CD14-positive monocyte (primary cell): ENCODE measurements around the gene LIMK2. TPM values are rescaled to one million over a fixed set of nuclear protein-coding genes. Genes with fewer than 3 reads are reported as not detected.

ENCODE experiments used
- DNase-seq, 3 donors: peaks; one replicate each; pipeline ENCODE4 v3.0.0-alpha.2; 2011 to 2022
- H2AFZ ChIP-seq: 2 replicates; pipeline ENCODE4 v1.6.0; 2012; ENCODE audit warnings: mild to moderate bottlenecking, low read depth, low read length, inconsistent platforms; ENCODE audit not compliant: insufficient read depth, poor library complexity, severe bottlenecking
- H3K27ac ChIP-seq, 2 donors: 1 replicate in 1 of 2; 2 replicates in 1 of 2; pipeline ENCODE4 v1.5.1; 2012 to 2013; ENCODE audit warnings: low read length in 2 of 2, control low read depth in 1 of 2, inconsistent platforms in 1 of 2, low read depth in 1 of 2, mild to moderate bottlenecking in 1 of 2
- H3K27me3 ChIP-seq, 2 donors: one replicate each; pipeline versions ENCODE4 v1.6.0 to v1.6.1; 2011 to 2013; ENCODE audit warnings: low read length in 2 of 2; ENCODE audit not compliant: control insufficient read depth in 2 of 2, insufficient read depth in 2 of 2
- H3K36me3 ChIP-seq, 2 donors: replicated peaks in 1 of 2; 1 replicate in 1 of 2; 2 replicates in 1 of 2; pipeline versions ENCODE4 v1.5.1 to v1.6.1; 2012 to 2013; ENCODE audit warnings: low read length in 2 of 2, control low read depth in 1 of 2, inconsistent platforms in 1 of 2, mild to moderate bottlenecking in 1 of 2; ENCODE audit not compliant: insufficient read depth in 2 of 2, control insufficient read depth in 1 of 2
- H3K4me1 ChIP-seq, 2 donors: 1 replicate in 1 of 2; 2 replicates in 1 of 2; pipeline versions ENCODE4 v1.5.1 to v1.6.1; 2012 to 2013; ENCODE audit warnings: low read length in 2 of 2, control low read depth in 1 of 2, inconsistent platforms in 1 of 2, mild to moderate bottlenecking in 1 of 2, moderate library complexity in 1 of 2; ENCODE audit not compliant: insufficient read depth in 2 of 2, control insufficient read depth in 1 of 2
- H3K4me2 ChIP-seq: replicated peaks from 2 replicates; pipeline ENCODE3; 2012; ENCODE audit warnings: low read length, moderate library complexity, mild to moderate bottlenecking; ENCODE audit not compliant: poor library complexity, severe bottlenecking; ENCODE audit errors: extremely low read depth
- H3K4me3 ChIP-seq, 3 experiments: fragments of 200-600 bp in 1 of 3; sonication (generic) in 1 of 3; replicated peaks in 1 of 3; 1 replicate in 2 of 3; 2 replicates in 1 of 3; pipeline ENCODE4 v1.5.1; 2011 to 2013; ENCODE audit warnings: low read length in 3 of 3, mild to moderate bottlenecking in 3 of 3, control low read depth in 2 of 3, low read depth in 2 of 3, inconsistent platforms in 1 of 3, moderate library complexity in 1 of 3
- H3K79me2 ChIP-seq: 2 replicates; pipeline ENCODE4 v1.6.0; 2012; ENCODE audit warnings: mild to moderate bottlenecking, control low read depth, inconsistent platforms, low read length, moderate library complexity; ENCODE audit not compliant: insufficient read depth
- H3K9ac ChIP-seq: 2 replicates; pipeline ENCODE4 v1.6.0; 2017; ENCODE audit warnings: low read length, mild to moderate bottlenecking; ENCODE audit not compliant: insufficient read depth, poor library complexity, severe bottlenecking
- H3K9me3 ChIP-seq, 2 donors: replicated peaks in 1 of 2; 1 replicate in 1 of 2; 2 replicates in 1 of 2; pipeline versions ENCODE4 v1.5.1 to v1.6.1; 2012 to 2013; ENCODE audit warnings: low read length in 2 of 2, control low read depth in 1 of 2; ENCODE audit not compliant: control insufficient read depth in 1 of 2, insufficient read depth in 1 of 2
- H4K20me1 ChIP-seq: 2 replicates; pipeline ENCODE4 v1.6.0; 2012; ENCODE audit warnings: mild to moderate bottlenecking, low read length, control low read depth, moderate library complexity; ENCODE audit not compliant: insufficient read depth
- H3K27ac Mint-ChIP-seq, 7 donors: one replicate each; pipeline ENCODE4 v1.8.0; 2020; ENCODE audit warnings: mild to moderate bottlenecking in 7 of 7, mixed read lengths in 7 of 7, moderate library complexity in 6 of 7, inconsistent platforms in 2 of 7
- H3K27me3 Mint-ChIP-seq, 3 donors: one replicate each; pipeline ENCODE4 v1.8.0; 2021 to 2022; ENCODE audit warnings: low read depth in 3 of 3, mild to moderate bottlenecking in 3 of 3, mixed read lengths in 3 of 3, moderate library complexity in 3 of 3, inconsistent platforms in 1 of 3
- H3K36me3 Mint-ChIP-seq, 2 donors: one replicate each; pipeline ENCODE4 v1.8.0; 2020; ENCODE audit warnings: mixed read lengths in 2 of 2, inconsistent platforms in 1 of 2, mild to moderate bottlenecking in 1 of 2
- H3K4me1 Mint-ChIP-seq: one replicate; pipeline ENCODE4 v1.8.0; 2020; ENCODE audit warnings: mild to moderate bottlenecking, mixed read lengths
- H3K4me3 Mint-ChIP-seq, 2 donors: one replicate each; pipeline ENCODE4 v1.8.0; 2020; ENCODE audit warnings: mild to moderate bottlenecking in 2 of 2, mixed read lengths in 2 of 2, moderate library complexity in 1 of 2
- H3K9me3 Mint-ChIP-seq, 7 donors: one replicate each; pipeline ENCODE4 v1.8.0; 2020 to 2022; ENCODE audit warnings: mixed read lengths in 7 of 7, mild to moderate bottlenecking in 6 of 7, moderate library complexity in 6 of 7, inconsistent platforms in 2 of 7
- CTCF ChIP-seq: fragments of 200-600 bp; IDR thresholded peaks from one replicate; pipeline ENCODE4 v1.8.0; 2022; ENCODE audit warnings: antibody characterized with exemption, mild to moderate bottlenecking
- WGBS: methylation state at CpG from one replicate; pipeline ENCODE4 v1.1.5; 2013; ENCODE audit warnings: missing lambda C conversion rate; ENCODE audit not compliant: insufficient coverage; 5-methylcytosine and 5-hydroxymethylcytosine counted together
- intact Hi-C, 2 donors: fragments of 100-400 bp; cut with micrococcal nuclease; formaldehyde crosslinking; loops; one replicate each; pipeline versions ENCODE4 v1.15.0 to v1.15.1; 2023
- polyA plus RNA-seq, 3 donors: library from polyadenylated mRNA; depleted of rRNA in 1 of 3; unstranded in 2 of 3; stranded (reverse) in 1 of 3; fragments of 300-500 nt in 2 of 3; fragments of >200 nt in 1 of 3; fragmentation: Illumina TruSeq in 2 of 3; gene quantifications; 1 replicate in 2 of 3; 2 replicates in 1 of 3; pipeline ENCODE4 v1.2.3, GENCODE V29; 2012 to 2021

The LIMK2 gene
- polyA plus RNA-seq, 3 donors: 5.5 to 14.2 (median 10.1) TPM

- H3K4me1 ChIP-seq: peaks cover 5 to 6% of the 10 kb centered on the region in 2 donors
- H3K4me3 ChIP-seq: no peak overlapping the region
- no peak for DNase-seq
- Mint-ChIP-seq H3K9me3 (no peaks in the 10 kb centered on the region), H3K4me1 (peaks cover 7% of the 10 kb centered on the region), H3K36me3 (peaks cover 80 to 90% of the 10 kb centered on the region in 2 donors), H3K27ac (peak overlapping the region in 2 of 7 donors; percentile 3 to 54), H3K27me3 (peaks cover 0 to 2% (median 2%) of the 10 kb centered on the region in 3 donors), H3K4me3 (no peak overlapping the region)
- no peaks in the 10 kb centered on the region for H4K20me1 ChIP-seq
- no peak overlapping the region for H3K9ac ChIP-seq
- TF ChIP-seq CTCF: no peak
- peak overlapping the region in 1 of 2 donors; percentile 1 for H3K27ac ChIP-seq
- no peaks in the 10 kb centered on the region for H3K79me2 ChIP-seq
- no peak overlapping the region for H3K4me2 ChIP-seq
- no peaks in the 10 kb centered on the region for H3K27me3 ChIP-seq
- no peak overlapping the region for H2AFZ ChIP-seq
- intact Hi-C loops: loop anchor here (5.0 to 10.0 kb wide), 4 partner anchors 59 to 506 kb away; partner anchors contain the start of genes LIMK2 (in 1 of the 2) and SELENOM (in 1 of the 2)
- H3K36me3 ChIP-seq: peaks cover 71 to 96% of the 10 kb centered on the region in 2 donors
- WGBS: 97% methylated on average over 3 of the region's 4 CpGs
- H3K9me3 ChIP-seq: no peaks in the 10 kb centered on the region
Observed at GRCh38 chr22:31271026-31271425, 58.9 kb downstream of the LIMK2 start.

- Mint-ChIP-seq H3K4me3 (no peak overlapping the region), H3K27ac (peak overlapping the region in 3 of 7 donors; percentile 31 to 59 (median 56)), H3K36me3 (peaks cover 78 to 88% of the 10 kb centered on the region in 2 donors), H3K9me3 (no peaks in the 10 kb centered on the region), H3K27me3 (peaks cover 0 to 2% (median 2%) of the 10 kb centered on the region in 3 donors), H3K4me1 (peaks cover 7% of the 10 kb centered on the region)
- no peak overlapping the region for H3K4me2 ChIP-seq
- intact Hi-C loops: loop anchor here (5.0 to 10.0 kb wide), 4 partner anchors 59 to 507 kb away; partner anchors contain the start of genes LIMK2 (in 1 of the 2) and SELENOM (in 1 of the 2)
- H3K4me1 ChIP-seq: peaks cover 5 to 6% of the 10 kb centered on the region in 2 donors
- TF ChIP-seq CTCF: no peak
- no peaks in the 10 kb centered on the region for H3K9me3 ChIP-seq
- H2AFZ ChIP-seq: no peak overlapping the region
- no peak overlapping the region for H3K9ac ChIP-seq
- WGBS: 100% methylated on average over 2 of the region's 3 CpGs
- DNase-seq: no peak
- peak overlapping the region in 1 of 2 donors; percentile 1 for H3K27ac ChIP-seq
- H3K4me3 ChIP-seq: no peak overlapping the region
- H3K79me2 ChIP-seq: no peaks in the 10 kb centered on the region
- no peaks in the 10 kb centered on the region for H4K20me1 ChIP-seq
- peaks cover 68 to 94% of the 10 kb centered on the region in 2 donors for H3K36me3 ChIP-seq
- H3K27me3 ChIP-seq: no peaks in the 10 kb centered on the region
Observed at GRCh38 chr22:31271485-31271884, 59.4 kb downstream of the LIMK2 start.
